HepG2 (cell line): ENCODE results near the gene PGC. TPM values are rescaled to one million over a fixed set of nuclear protein-coding genes. Genes with fewer than 3 reads are reported as not detected.

Experiments
- EZH2 ChIP-seq: conservative IDR thresholded peaks from 2 replicates; pipeline ENCODE4 v1.6.1; 2012; ENCODE audit warnings: mild to moderate bottlenecking, low read depth, low read length, moderate library complexity
- FOXA3 ChIP-seq: IDR thresholded peaks from 2 replicates; pipeline ENCODE4 v1.6.1; 2016; ENCODE audit warnings: missing genetic modification reagents, missing compliant biosample characterization
- NFE2L2 ChIP-seq: fragments of 150-350 bp; IDR thresholded peaks from 2 replicates; pipeline ENCODE4 v1.6.1; 2014; ENCODE audit warnings: low read length
- SPEN ChIP-seq: sonication (generic); formaldehyde crosslinking; IDR thresholded peaks from 2 replicates; pipeline ENCODE4 v1.5.1; 2020; ENCODE audit warnings: low read depth, mild to moderate bottlenecking, missing genetic modification reagents
- TBX2 ChIP-seq: sonication (generic); formaldehyde crosslinking; IDR thresholded peaks from 2 replicates; pipeline ENCODE4 v1.5.0; 2020; ENCODE audit warnings: missing genetic modification reagents, mild to moderate bottlenecking, borderline replicate concordance
- XRCC5 ChIP-seq: fragments of 200-400 bp; formaldehyde crosslinking; optimal IDR thresholded peaks from 2 replicates; pipeline ENCODE3; 2017; ENCODE audit warnings: mild to moderate bottlenecking, low read length
- ZMYM2 ChIP-seq: sonication (generic); formaldehyde crosslinking; IDR thresholded peaks from 2 replicates; pipeline ENCODE4 v1.8.0; 2022; ENCODE audit warnings: mild to moderate bottlenecking, missing genetic modification reagents
- ZNF180 ChIP-seq: sonication (generic); formaldehyde crosslinking; IDR thresholded peaks from 2 replicates; pipeline ENCODE4 v1.4.0; 2020; ENCODE audit warnings: low read depth, missing genetic modification reagents, borderline replicate concordance
- ZNF616 ChIP-seq: sonication (generic); formaldehyde crosslinking; IDR thresholded peaks from 2 replicates; pipeline ENCODE4 v1.5.0; 2020; ENCODE audit warnings: low read depth, mild to moderate bottlenecking, missing genetic modification reagents
- polyA plus RNA-seq, 8 experiments: library from polyadenylated mRNA; depleted of rRNA in 3 of 8; stranded (reverse) in 7 of 8; unstranded in 1 of 8; fragments of >200 nt; fragmentation: Illumina TruSeq in 4 of 8; extraction: Trizol in 4 of 8; gene quantifications; 2 replicates each; pipeline versions ENCODE4 v1.2.1 to v1.2.3, GENCODE V29; 2011 to 2016; ENCODE audit warnings: low read depth in 4 of 8, missing spikeins in 1 of 8, mixed read lengths in 1 of 8; ENCODE audit not compliant: insufficient read depth in 1 of 8
- total RNA-seq, 5 experiments: library from RNA; depleted of rRNA; stranded (reverse); fragments of >200 nt; fragmentation: Illumina TruSeq; extraction: Trizol; gene quantifications; 2 replicates each; pipeline ENCODE4 v1.2.3, GENCODE V29; 2016; ENCODE audit warnings: low read depth in 1 of 5
- TF ChIP-seq, protein P1 (sequence below): sonication (generic); formaldehyde crosslinking; IDR thresholded peaks from 2 replicates; pipeline ENCODE4 v1.4.0; 2020; ENCODE audit warnings: mild to moderate bottlenecking, low read depth, missing genetic modification reagents
- TF ChIP-seq, protein P2 (sequence below): IDR thresholded peaks from 2 replicates; pipeline ENCODE4 v1.4.0; 2020; ENCODE audit warnings: mild to moderate bottlenecking, missing genetic modification reagents
- TF ChIP-seq, protein P3 (sequence below): sonication (generic); formaldehyde crosslinking; IDR thresholded peaks from 2 replicates; pipeline ENCODE4 v1.9.0; 2021; ENCODE audit warnings: mild to moderate bottlenecking, missing genetic modification reagents
- TF ChIP-seq, protein P4 (sequence below): sonication (generic); formaldehyde crosslinking; IDR thresholded peaks from 2 replicates; pipeline ENCODE4 v1.5.0; 2020; ENCODE audit warnings: mild to moderate bottlenecking, missing genetic modification reagents

Gene PGC
- total and polyA plus RNA-seq, 2 of the 13 experiments (the other 11 are each of a cell fraction or from before 2014, with no cell fraction given) = 426 to 502 TPM

DNA sequence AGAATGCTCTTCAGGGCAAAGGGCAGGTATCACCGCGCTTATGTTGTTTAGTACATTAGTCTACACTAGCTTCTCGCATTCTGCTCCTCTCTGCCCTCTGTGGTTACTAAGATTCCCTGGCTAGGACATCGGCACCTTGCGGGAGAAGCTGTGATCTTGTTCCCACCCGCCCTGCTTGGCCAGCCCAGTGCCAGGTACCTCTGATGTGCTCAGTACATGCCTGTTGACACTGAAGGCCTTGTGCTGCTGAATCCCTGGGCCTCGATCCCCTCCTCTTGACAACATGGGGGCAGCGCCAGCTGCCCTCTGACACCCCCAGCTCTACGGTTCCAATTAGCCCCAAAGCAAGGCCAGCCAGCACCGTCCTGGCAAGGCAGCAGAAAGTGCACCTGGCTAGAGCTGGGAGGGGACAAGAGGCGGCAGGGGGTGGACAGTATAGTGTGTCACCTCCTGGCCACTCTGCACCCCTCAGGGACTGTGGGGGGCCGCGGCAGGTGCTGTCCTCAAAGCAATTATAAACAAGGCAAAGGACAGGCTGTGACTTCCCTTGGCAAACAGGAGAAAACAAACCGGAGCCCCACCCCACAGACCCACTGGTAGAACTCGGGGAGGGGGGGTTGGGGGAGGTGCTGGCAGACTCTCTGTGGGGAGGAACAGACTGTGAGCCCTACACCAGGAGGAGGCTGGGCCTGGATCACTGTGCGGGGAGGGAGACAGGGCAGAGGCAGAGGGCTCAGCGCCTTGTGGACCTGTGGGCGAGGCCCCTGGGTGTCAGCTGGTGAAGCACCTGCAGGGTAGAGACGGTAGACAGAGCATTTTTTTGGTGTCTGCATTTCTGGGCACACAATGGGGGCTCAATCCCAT, 18.9 kb downstream of the PGC start (continued):
- TF ChIP-seq, protein P1, sequence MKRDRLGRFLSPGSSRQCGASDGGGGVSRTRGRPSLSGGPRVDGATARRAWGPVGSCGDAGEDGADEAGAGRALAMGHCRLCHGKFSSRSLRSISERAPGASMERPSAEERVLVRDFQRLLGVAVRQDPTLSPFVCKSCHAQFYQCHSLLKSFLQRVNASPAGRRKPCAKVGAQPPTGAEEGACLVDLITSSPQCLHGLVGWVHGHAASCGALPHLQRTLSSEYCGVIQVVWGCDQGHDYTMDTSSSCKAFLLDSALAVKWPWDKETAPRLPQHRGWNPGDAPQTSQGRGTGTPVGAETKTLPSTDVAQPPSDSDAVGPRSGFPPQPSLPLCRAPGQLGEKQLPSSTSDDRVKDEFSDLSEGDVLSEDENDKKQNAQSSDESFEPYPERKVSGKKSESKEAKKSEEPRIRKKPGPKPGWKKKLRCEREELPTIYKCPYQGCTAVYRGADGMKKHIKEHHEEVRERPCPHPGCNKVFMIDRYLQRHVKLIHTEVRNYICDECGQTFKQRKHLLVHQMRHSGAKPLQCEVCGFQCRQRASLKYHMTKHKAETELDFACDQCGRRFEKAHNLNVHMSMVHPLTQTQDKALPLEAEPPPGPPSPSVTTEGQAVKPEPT (CRISPR knock-in tag) = peak; percentile 36; the same call in 1 of the 2 replicates
- TF ChIP-seq ZNF616 (no peak), ZNF180 (CRISPR knock-in tag) (no peak), EZH2 (no peak), TBX2 (CRISPR knock-in tag) (peak; percentile 76), XRCC5 (peak; percentile 23), NFE2L2 (no peak), SPEN (no peak), ZMYM2 (CRISPR knock-in tag) (peak; percentile 34; the same call in 1 of the 2 replicates), FOXA3 (CRISPR knock-in tag) (peak; percentile 49; the same call in 1 of the 2 replicates)
- TF ChIP-seq, protein P2, sequence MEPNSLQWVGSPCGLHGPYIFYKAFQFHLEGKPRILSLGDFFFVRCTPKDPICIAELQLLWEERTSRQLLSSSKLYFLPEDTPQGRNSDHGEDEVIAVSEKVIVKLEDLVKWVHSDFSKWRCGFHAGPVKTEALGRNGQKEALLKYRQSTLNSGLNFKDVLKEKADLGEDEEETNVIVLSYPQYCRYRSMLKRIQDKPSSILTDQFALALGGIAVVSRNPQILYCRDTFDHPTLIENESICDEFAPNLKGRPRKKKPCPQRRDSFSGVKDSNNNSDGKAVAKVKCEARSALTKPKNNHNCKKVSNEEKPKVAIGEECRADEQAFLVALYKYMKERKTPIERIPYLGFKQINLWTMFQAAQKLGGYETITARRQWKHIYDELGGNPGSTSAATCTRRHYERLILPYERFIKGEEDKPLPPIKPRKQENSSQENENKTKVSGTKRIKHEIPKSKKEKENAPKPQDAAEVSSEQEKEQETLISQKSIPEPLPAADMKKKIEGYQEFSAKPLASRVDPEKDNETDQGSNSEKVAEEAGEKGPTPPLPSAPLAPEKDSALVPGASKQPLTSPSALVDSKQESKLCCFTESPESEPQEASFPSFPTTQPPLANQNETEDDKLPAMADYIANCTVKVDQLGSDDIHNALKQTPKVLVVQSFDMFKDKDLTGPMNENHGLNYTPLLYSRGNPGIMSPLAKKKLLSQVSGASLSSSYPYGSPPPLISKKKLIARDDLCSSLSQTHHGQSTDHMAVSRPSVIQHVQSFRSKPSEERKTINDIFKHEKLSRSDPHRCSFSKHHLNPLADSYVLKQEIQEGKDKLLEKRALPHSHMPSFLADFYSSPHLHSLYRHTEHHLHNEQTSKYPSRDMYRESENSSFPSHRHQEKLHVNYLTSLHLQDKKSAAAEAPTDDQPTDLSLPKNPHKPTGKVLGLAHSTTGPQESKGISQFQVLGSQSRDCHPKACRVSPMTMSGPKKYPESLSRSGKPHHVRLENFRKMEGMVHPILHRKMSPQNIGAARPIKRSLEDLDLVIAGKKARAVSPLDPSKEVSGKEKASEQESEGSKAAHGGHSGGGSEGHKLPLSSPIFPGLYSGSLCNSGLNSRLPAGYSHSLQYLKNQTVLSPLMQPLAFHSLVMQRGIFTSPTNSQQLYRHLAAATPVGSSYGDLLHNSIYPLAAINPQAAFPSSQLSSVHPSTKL (CRISPR knock-in tag) = peak; percentile 22; the same call in 1 of the 2 replicates
- TF ChIP-seq, protein P3, sequence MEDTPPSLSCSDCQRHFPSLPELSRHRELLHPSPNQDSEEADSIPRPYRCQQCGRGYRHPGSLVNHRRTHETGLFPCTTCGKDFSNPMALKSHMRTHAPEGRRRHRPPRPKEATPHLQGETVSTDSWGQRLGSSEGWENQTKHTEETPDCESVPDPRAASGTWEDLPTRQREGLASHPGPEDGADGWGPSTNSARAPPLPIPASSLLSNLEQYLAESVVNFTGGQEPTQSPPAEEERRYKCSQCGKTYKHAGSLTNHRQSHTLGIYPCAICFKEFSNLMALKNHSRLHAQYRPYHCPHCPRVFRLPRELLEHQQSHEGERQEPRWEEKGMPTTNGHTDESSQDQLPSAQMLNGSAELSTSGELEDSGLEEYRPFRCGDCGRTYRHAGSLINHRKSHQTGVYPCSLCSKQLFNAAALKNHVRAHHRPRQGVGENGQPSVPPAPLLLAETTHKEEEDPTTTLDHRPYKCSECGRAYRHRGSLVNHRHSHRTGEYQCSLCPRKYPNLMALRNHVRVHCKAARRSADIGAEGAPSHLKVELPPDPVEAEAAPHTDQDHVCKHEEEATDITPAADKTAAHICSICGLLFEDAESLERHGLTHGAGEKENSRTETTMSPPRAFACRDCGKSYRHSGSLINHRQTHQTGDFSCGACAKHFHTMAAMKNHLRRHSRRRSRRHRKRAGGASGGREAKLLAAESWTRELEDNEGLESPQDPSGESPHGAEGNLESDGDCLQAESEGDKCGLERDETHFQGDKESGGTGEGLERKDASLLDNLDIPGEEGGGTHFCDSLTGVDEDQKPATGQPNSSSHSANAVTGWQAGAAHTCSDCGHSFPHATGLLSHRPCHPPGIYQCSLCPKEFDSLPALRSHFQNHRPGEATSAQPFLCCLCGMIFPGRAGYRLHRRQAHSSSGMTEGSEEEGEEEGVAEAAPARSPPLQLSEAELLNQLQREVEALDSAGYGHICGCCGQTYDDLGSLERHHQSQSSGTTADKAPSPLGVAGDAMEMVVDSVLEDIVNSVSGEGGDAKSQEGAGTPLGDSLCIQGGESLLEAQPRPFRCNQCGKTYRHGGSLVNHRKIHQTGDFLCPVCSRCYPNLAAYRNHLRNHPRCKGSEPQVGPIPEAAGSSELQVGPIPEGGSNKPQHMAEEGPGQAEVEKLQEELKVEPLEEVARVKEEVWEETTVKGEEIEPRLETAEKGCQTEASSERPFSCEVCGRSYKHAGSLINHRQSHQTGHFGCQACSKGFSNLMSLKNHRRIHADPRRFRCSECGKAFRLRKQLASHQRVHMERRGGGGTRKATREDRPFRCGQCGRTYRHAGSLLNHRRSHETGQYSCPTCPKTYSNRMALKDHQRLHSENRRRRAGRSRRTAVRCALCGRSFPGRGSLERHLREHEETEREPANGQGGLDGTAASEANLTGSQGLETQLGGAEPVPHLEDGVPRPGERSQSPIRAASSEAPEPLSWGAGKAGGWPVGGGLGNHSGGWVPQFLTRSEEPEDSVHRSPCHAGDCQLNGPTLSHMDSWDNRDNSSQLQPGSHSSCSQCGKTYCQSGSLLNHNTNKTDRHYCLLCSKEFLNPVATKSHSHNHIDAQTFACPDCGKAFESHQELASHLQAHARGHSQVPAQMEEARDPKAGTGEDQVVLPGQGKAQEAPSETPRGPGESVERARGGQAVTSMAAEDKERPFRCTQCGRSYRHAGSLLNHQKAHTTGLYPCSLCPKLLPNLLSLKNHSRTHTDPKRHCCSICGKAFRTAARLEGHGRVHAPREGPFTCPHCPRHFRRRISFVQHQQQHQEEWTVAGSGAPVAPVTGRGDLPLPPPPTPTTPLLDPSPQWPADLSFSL (CRISPR knock-in tag) = 0 out of 2 replicates have a peak, but pooled peaks have one; percentile 19
- TF ChIP-seq, protein P4, sequence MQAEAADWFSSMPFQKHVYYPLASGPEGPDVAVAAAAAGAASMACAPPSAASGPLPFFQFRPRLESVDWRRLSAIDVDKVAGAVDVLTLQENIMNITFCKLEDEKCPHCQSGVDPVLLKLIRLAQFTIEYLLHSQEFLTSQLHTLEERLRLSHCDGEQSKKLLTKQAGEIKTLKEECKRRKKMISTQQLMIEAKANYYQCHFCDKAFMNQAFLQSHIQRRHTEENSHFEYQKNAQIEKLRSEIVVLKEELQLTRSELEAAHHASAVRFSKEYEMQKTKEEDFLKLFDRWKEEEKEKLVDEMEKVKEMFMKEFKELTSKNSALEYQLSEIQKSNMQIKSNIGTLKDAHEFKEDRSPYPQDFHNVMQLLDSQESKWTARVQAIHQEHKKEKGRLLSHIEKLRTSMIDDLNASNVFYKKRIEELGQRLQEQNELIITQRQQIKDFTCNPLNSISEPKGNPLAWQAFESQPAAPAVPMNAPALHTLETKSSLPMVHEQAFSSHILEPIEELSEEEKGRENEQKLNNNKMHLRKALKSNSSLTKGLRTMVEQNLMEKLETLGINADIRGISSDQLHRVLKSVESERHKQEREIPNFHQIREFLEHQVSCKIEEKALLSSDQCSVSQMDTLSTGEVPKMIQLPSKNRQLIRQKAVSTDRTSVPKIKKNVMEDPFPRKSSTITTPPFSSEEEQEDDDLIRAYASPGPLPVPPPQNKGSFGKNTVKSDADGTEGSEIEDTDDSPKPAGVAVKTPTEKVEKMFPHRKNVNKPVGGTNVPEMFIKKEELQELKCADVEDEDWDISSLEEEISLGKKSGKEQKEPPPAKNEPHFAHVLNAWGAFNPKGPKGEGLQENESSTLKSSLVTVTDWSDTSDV (CRISPR knock-in tag) = no peak
